Measurements from ENCODE around the gene ZNF684. TPM values are rescaled to one million over a fixed set of nuclear protein-coding genes. Genes with fewer than 3 reads are reported as not detected.
"Not testable (repeated sequence)": the region's sequence is repeated elsewhere in the genome, so short reads cannot be mapped to it uniquely, and the experiment has no call there.

The ZNF684 gene
- total RNA-seq, 1 donor from 2014 or later, result 1.3 TPM

DNA sequence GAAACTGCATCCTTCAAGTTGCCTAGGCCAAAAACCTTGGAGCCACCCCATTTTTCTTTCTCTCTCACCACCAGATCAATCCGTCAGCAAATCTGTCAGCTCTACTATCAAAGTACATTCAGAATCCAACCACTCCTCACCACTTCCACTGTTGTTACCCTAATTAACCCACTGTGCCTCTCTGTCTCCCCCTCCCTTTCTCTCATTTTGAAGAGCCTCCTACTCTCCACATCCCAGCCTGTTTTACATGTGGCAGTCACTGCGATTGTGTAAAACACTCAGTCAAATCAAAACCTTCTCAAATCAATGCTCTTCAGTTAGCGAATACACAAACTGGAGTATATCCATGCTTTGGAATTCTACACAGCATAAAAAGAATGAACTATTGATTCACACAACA is 33.1 kb downstream of the ZNF684 start:
- Histone ChIP-seq H3K27me3 (ENCODE audit: control insufficient read depth, insufficient read depth, low read length) (no peaks in the 10 kb centered on the region), H3K4me3 (ENCODE audit: low read depth, low read length) (no peak overlapping the region), H3K36me3 (ENCODE audit: control insufficient read depth, insufficient read depth, low read length) (no peaks in the 10 kb centered on the region)
- DNase-seq (ENCODE audit: low read depth), result no peak
- TF ChIP-seq, protein P1, sequence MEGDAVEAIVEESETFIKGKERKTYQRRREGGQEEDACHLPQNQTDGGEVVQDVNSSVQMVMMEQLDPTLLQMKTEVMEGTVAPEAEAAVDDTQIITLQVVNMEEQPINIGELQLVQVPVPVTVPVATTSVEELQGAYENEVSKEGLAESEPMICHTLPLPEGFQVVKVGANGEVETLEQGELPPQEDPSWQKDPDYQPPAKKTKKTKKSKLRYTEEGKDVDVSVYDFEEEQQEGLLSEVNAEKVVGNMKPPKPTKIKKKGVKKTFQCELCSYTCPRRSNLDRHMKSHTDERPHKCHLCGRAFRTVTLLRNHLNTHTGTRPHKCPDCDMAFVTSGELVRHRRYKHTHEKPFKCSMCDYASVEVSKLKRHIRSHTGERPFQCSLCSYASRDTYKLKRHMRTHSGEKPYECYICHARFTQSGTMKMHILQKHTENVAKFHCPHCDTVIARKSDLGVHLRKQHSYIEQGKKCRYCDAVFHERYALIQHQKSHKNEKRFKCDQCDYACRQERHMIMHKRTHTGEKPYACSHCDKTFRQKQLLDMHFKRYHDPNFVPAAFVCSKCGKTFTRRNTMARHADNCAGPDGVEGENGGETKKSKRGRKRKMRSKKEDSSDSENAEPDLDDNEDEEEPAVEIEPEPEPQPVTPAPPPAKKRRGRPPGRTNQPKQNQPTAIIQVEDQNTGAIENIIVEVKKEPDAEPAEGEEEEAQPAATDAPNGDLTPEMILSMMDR (IDR thresholded peaks at IDR 0.05; ENCODE audit: insufficient read depth, low read length, severe bottlenecking), result no peak
- no peak for FAIRE-seq

DNA sequence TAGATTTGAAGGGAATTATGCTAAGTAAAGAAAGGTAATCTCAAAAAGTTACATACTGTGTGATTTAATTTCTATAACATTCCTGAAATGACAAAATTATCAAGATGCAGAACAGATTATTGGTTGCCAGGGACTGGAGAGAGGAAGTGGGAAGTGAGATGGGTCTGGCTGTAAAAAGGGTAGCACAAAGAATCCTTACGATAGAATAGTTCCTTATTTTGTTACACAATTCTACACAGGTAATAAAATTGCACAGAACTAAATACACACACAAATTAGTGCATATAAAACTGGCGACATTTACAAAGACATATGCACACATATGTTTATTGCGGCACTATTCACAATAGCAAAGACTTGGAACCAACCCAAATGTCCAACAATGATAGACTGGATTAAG is 33.5 kb downstream of the ZNF684 start:
- DNase-seq (ENCODE audit: low read depth), result no peak

DNA sequence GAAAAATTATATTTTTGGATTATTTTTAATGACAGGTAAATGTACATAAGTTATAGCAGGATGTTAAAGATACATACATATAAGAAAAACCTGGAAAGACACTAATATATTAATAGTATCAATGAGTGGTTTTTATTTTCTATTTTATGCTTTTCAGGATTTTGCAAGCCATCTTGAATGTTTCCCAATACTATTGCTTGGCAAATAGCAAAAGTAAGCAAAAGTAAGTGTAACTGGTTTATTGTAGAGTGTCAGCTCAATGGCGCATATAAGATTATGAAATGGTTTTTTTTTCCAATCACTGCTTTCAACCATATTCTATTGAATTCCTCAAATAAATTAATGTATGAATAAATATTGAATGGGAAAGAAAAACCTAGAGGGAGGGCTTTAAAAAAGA is 36.4 kb downstream of the ZNF684 start:
- H3K4me3 ChIP-seq (ENCODE audit: low read depth, low read length), result no peak overlapping the region
- DNase-seq (ENCODE audit: low read depth) (no peak), FAIRE-seq (no peak)
- no peaks in the 10 kb centered on the region for H3K36me3 ChIP-seq (ENCODE audit: control insufficient read depth, insufficient read depth, low read length)
- TF ChIP-seq, protein P1 (IDR thresholded peaks at IDR 0.05; ENCODE audit: insufficient read depth, low read length, severe bottlenecking), result no peak
- no peaks in the 10 kb centered on the region for H3K27me3 ChIP-seq (ENCODE audit: control insufficient read depth, insufficient read depth, low read length)

More for the DNA sequence above, 33.5 kb downstream of the ZNF684 start:
- no peak for FAIRE-seq
- Histone ChIP-seq H3K27me3 (ENCODE audit: control insufficient read depth, insufficient read depth, low read length) (no peaks in the 10 kb centered on the region), H3K36me3 (ENCODE audit: control insufficient read depth, insufficient read depth, low read length) (no peaks in the 10 kb centered on the region), H3K4me3 (ENCODE audit: low read depth, low read length) (no peak overlapping the region)
- TF ChIP-seq, protein P1 (IDR thresholded peaks at IDR 0.05; ENCODE audit: insufficient read depth, low read length, severe bottlenecking), result no peak

DNA sequence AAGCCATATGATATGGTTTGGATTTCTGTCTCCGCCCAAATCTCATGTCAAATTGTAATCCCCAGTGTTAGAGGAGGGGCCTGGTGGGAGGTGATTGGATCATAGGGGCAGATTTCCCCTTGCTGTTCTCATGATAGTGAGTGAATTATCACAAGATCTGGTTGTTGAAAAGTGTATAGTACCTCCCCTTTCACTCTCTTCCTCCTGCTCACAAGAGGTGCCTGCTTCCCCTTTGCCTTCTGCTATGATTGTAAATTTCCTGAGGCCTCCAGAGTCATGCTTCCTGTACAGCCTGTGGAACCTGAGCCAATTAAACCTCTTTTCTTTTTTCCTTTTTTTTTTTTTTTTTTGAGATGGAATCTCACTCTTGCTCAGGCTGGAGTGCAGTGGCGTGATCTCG is 43.4 kb downstream of the ZNF684 start:
- not testable (repeated sequence) for H3K4me3 ChIP-seq (ENCODE audit: low read depth, low read length); FAIRE-seq; H3K27me3 ChIP-seq (ENCODE audit: control insufficient read depth, insufficient read depth, low read length); H3K36me3 ChIP-seq (ENCODE audit: control insufficient read depth, insufficient read depth, low read length)
- DNase-seq (ENCODE audit: low read depth), result peak; percentile 16

DNA sequence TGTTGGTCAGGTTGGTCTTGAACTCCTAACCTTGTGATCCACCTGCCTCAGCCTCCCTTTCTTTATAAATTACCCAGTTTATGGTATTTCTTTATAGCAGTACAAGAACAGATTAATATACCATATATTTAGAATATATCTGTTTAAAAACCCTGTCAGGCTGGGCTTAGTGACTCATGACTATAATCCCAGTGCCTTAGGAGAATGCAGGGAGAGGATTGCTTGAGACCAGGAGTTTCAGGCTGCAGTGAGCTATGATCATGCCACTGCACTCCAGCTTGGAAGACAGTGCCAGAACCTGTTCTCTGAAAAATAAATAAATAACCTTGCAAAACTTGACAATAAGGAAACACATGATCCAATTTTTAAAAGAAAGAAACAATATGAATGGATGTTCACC is 43.9 kb downstream of the ZNF684 start:
- TF ChIP-seq, protein P1 (IDR thresholded peaks at IDR 0.05; ENCODE audit: insufficient read depth, low read length, severe bottlenecking), result no peak
- Histone ChIP-seq H3K4me3 (ENCODE audit: low read depth, low read length) (no peak overlapping the region), H3K36me3 (ENCODE audit: control insufficient read depth, insufficient read depth, low read length) (no peaks in the 10 kb centered on the region), H3K27me3 (ENCODE audit: control insufficient read depth, insufficient read depth, low read length) (no peaks in the 10 kb centered on the region)
- FAIRE-seq (no peak), DNase-seq (ENCODE audit: low read depth) (peak; percentile 18)

DNA sequence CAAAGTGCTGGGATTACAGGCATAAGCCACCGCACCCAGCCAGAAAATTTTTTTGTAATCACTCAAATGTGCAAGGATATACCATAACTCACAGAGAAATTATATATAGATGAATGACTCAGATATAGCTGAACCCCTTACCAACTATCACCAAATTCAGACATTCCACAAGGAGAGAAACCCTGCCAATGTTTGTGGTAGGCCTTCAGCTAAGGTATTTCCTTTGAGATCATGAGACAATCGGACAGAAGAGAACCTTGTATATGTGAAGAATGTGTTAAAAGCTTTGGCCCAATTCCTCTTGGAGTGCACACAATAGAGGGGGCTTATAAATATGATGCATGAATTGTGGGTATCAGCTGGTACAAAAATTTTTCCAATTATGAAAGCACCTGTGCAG is 50.7 kb downstream of the ZNF684 start:
- TF ChIP-seq, protein P1 (IDR thresholded peaks at IDR 0.05; ENCODE audit: insufficient read depth, low read length, severe bottlenecking), result no peak
- Histone ChIP-seq H3K4me3 (ENCODE audit: low read depth, low read length) (no peak overlapping the region), H3K36me3 (ENCODE audit: control insufficient read depth, insufficient read depth, low read length) (no peaks in the 10 kb centered on the region), H3K27me3 (ENCODE audit: control insufficient read depth, insufficient read depth, low read length) (no peaks in the 10 kb centered on the region)
- FAIRE-seq (no peak), DNase-seq (ENCODE audit: low read depth) (no peak)
